Epidermal melanocyte (primary cell): ENCODE measurements around the gene CMTM1.
"Not testable (repeated sequence)": the region's sequence is repeated elsewhere in the genome, so short reads cannot be mapped to it uniquely, and the experiment has no call there.

Experiments used
- DNase-seq: peaks from one replicate; pipeline ENCODE4 v3.0.0; 2011; ENCODE audit warnings: low spot score; ENCODE audit not compliant: insufficient read length

The CMTM1 gene

GRCh38 chr16:66610111-66610820, 44.0 kb downstream of the CMTM1 start:
- no peak for DNase-seq

- DNase-seq, result not testable (repeated sequence)
Observed at GRCh38 chr16:66611911-66612310, 45.7 kb downstream of the CMTM1 start.

- DNase-seq, result no peak
Observed at GRCh38 chr16:66612422-66612821, 46.2 kb downstream of the CMTM1 start.

- DNase-seq, result no peak
Observed at GRCh38 chr16:66614161-66614802, 48.0 kb downstream of the CMTM1 start.

- DNase-seq, result no peak
Observed at GRCh38 chr16:66616169-66616568, 49.9 kb downstream of the CMTM1 start.

- DNase-seq, result no peak
Observed at GRCh38 chr16:66616592-66616991, 50.4 kb downstream of the CMTM1 start.

- no peak for DNase-seq
Observed at GRCh38 chr16:66617010-66617434, 50.8 kb downstream of the CMTM1 start.

GRCh38 chr16:66617728-66618127, 51.5 kb downstream of the CMTM1 start:
- no peak for DNase-seq

- peak; percentile 40 for DNase-seq
Observed at GRCh38 chr16:66618588-66619375, 52.5 kb downstream of the CMTM1 start.

- DNase-seq, result peak; percentile 33
Observed at GRCh38 chr16:66619534-66620428, 53.5 kb downstream of the CMTM1 start.

GRCh38 chr16:66620429-66620795, 54.2 kb downstream of the CMTM1 start:
- no peak for DNase-seq

GRCh38 chr16:66621973-66622372, 55.7 kb downstream of the CMTM1 start:
- no peak for DNase-seq

- DNase-seq, result no peak
Observed at GRCh38 chr16:66622863-66623262, 56.6 kb downstream of the CMTM1 start.

- no peak for DNase-seq
Observed at GRCh38 chr16:66623755-66624154, 57.5 kb downstream of the CMTM1 start.

- DNase-seq, result not testable (repeated sequence)
Observed at GRCh38 chr16:66627611-66628378, 61.6 kb downstream of the CMTM1 start.
